OCI-LY3 (cell line): ENCODE results near the gene UBN1.

ENCODE experiments used
- H2AFZ ChIP-seq: fragments of 200-600, 300-600 bp; shearing (Covaris generic); 2 replicates; pipeline ENCODE4 v1.6.0; 2014; ENCODE audit warnings: antibody characterized with exemption, low read depth, low read length
- H3K27ac ChIP-seq: fragments of 200-600, 300-600 bp; sonication (generic); 2 replicates; pipeline ENCODE4 v1.5.1; 2014; ENCODE audit warnings: mild to moderate bottlenecking, low read length, moderate library complexity, mixed read lengths
- H3K27me3 ChIP-seq: fragments of 200-600, 300-600 bp; sonication (generic); 2 replicates; pipeline ENCODE4 v1.6.1; 2014; ENCODE audit warnings: low read depth, low read length, mixed read lengths
- H3K36me3 ChIP-seq: fragments of 200-600, 300-600 bp; sonication (generic); replicated peaks from 2 replicates; pipeline ENCODE3; 2014; ENCODE audit warnings: low read depth, low read length, mixed read lengths
- H3K4me1 ChIP-seq: fragments of 300-600, 200-600 bp; sonication (generic); 2 replicates; pipeline ENCODE4 v1.6.1; 2014; ENCODE audit warnings: low read length, mixed read lengths
- H3K4me2 ChIP-seq: fragments of 200-600, 300-600 bp; sonication (generic); 2 replicates; pipeline ENCODE4 v1.6.1; 2014; ENCODE audit warnings: low read length, mixed read lengths
- H3K4me3 ChIP-seq: fragments of 300-600, 200-600 bp; sonication (generic); 2 replicates; pipeline ENCODE4 v1.5.1; 2014; ENCODE audit warnings: antibody characterized with exemption, mild to moderate bottlenecking, low read length, moderate library complexity
- H3K79me2 ChIP-seq: fragments of 300-600, 200-600 bp; shearing (Covaris generic); 2 replicates; pipeline ENCODE4 v1.6.1; 2014; ENCODE audit warnings: mild to moderate bottlenecking, low read length, mixed read lengths
- H3K9ac ChIP-seq: fragments of 300-600, 200-600 bp; shearing (Covaris generic); 2 replicates; pipeline ENCODE4 v1.6.0; 2014; ENCODE audit warnings: mild to moderate bottlenecking, low read length, moderate library complexity
- H3K9me3 ChIP-seq: fragments of 200-600, 300-600 bp; shearing (Covaris generic); 2 replicates; pipeline ENCODE4 v1.6.1; 2014; ENCODE audit warnings: low read length, mixed read lengths; ENCODE audit not compliant: insufficient read depth
- H4K20me1 ChIP-seq: fragments of 200-600, 300-600 bp; sonication (generic); 2 replicates; pipeline ENCODE4 v1.6.1; 2016; ENCODE audit warnings: low read length, mixed read lengths; ENCODE audit not compliant: insufficient read depth
- EZH2phosphoT487 ChIP-seq: fragments of 200-600 bp; shearing (Covaris generic); IDR thresholded peaks from 2 replicates; pipeline ENCODE4 v1.6.1; 2018; ENCODE audit warnings: antibody characterized with exemption, mixed run types, low read depth
- TF ChIP-seq, protein P1 (sequence below): fragments of 200-600, 300-600 bp; sonication (generic); IDR thresholded peaks from 2 replicates; pipeline ENCODE4 v1.5.1; 2014; ENCODE audit warnings: antibody characterized with exemption, low read length, low read depth

Gene UBN1

DNA sequence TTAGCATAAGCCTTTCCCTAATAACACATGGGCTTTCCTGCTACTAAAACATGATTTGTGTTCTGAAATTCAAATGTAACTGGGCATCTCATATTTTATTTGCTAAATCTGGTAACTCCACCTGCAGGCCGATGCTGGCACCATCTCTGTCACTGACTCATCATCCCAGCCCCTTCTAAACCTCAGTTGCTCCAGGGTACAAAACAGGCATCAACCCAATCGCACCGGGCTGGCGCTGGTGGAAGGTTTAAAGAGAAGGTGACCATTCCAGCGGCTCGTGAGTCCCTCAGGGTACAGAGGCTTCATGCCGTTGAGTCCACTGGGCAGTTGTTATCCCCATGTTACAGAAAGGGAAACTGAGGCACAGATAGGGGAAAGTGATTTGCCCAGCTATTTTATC, 62.5 kb downstream of the UBN1 start:
- TF ChIP-seq EZH2phosphoT487: no peak
- TF ChIP-seq, protein P1, sequence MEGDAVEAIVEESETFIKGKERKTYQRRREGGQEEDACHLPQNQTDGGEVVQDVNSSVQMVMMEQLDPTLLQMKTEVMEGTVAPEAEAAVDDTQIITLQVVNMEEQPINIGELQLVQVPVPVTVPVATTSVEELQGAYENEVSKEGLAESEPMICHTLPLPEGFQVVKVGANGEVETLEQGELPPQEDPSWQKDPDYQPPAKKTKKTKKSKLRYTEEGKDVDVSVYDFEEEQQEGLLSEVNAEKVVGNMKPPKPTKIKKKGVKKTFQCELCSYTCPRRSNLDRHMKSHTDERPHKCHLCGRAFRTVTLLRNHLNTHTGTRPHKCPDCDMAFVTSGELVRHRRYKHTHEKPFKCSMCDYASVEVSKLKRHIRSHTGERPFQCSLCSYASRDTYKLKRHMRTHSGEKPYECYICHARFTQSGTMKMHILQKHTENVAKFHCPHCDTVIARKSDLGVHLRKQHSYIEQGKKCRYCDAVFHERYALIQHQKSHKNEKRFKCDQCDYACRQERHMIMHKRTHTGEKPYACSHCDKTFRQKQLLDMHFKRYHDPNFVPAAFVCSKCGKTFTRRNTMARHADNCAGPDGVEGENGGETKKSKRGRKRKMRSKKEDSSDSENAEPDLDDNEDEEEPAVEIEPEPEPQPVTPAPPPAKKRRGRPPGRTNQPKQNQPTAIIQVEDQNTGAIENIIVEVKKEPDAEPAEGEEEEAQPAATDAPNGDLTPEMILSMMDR: no peak
- no peak overlapping the region for H3K27ac ChIP-seq

DNA sequence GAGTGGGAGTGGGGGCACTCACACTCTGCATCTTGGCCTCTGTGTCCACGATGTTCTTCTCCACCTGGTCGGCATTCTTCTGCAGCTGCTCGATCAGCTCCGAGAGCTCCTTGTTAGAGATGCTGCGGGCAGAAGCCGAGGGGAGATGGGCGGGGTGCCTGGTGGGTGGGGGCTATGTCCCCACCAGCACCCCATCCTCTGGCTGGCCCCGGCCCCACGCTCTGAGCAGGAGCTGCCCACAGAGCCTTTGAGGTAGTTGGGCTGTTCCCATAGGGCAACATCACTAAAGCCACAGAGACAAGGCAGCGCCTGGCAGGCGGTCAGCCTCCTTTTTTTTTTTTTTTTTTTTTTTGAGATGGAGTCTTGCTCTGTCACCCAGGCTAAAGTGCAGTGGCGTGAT, 63.5 kb downstream of the UBN1 start:
- Histone ChIP-seq H3K36me3 (no peaks in the 10 kb centered on the region), H3K9ac (no peak overlapping the region), H3K79me2 (no peaks in the 10 kb centered on the region), H2AFZ (no peak overlapping the region), H3K9me3 (no peaks in the 10 kb centered on the region), H4K20me1 (no peaks in the 10 kb centered on the region), H3K4me1 (no peaks in the 10 kb centered on the region), H3K27me3 (no peaks in the 10 kb centered on the region), H3K4me2 (no peak overlapping the region), H3K27ac (no peak overlapping the region), H3K4me3 (no peak overlapping the region)
- TF ChIP-seq EZH2phosphoT487: no peak
- TF ChIP-seq, protein P1: no peak

More for the DNA sequence above, 62.5 kb downstream of the UBN1 start:
- Histone ChIP-seq H3K79me2 (no peaks in the 10 kb centered on the region), H3K36me3 (no peaks in the 10 kb centered on the region), H2AFZ (no peak overlapping the region), H3K9me3 (no peaks in the 10 kb centered on the region), H3K4me3 (no peak overlapping the region), H3K4me2 (no peak overlapping the region), H3K9ac (no peak overlapping the region), H3K27me3 (no peaks in the 10 kb centered on the region), H3K4me1 (no peaks in the 10 kb centered on the region), H4K20me1 (no peaks in the 10 kb centered on the region)

DNA sequence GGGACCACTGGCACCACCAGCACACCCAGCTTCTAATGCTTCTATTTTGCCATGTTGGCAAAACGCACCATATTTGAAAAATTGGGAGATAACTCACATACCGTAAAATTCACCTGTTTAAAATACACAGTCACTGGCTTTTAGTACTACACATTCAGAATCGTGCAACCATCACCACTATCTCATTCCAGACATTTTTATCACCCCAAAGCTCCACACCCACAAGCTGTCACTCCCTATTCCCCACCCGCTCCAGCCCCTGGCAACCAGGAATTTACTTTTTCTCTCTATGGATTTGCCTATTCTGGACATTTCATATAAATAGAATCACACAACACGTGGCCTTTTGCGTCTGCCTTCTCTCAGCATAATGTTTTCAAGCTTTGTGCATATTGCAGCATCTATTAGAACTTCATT, 64.7 kb downstream of the UBN1 start:
- H2AFZ ChIP-seq: no peak overlapping the region
- H3K4me2 ChIP-seq: no peak overlapping the region

DNA sequence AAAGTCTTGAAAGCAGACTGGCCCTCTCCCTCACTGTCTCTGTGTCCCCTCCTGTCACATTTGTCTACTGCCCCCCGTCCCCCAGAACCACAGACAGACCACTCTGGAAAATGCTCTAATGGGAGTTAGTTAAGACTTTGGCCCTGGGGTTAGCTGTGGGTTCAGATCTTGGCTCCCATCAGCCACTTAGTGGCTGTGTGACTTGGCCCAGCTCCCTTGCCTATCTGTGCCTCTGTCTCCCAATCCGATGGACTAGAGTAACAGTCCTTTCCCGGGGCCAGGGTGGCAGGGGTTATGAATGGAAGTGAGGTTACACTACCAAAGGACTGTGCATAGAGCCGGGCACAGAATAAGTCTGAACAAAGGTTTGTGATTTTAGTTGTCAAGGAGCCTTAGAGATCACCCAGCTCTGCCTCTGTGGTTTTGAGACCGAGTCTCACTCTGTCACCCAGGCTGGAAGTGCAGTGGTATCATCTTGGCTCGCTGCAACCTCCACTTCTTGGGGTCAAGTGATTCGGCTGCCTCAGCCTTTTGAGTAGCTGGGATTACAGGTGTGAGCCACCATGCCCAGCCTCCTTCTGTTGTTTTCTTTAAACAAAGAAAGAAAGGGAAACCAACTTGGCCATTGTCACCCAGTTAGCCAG, 66.0 kb downstream of the UBN1 start:
- Histone ChIP-seq H3K27ac (no peak overlapping the region), H4K20me1 (no peaks in the 10 kb centered on the region), H3K79me2 (no peaks in the 10 kb centered on the region), H3K4me2 (no peak overlapping the region), H3K9me3 (no peaks in the 10 kb centered on the region), H3K4me3 (no peak overlapping the region), H3K4me1 (no peaks in the 10 kb centered on the region), H3K27me3 (no peaks in the 10 kb centered on the region), H2AFZ (no peak overlapping the region), H3K36me3 (no peaks in the 10 kb centered on the region), H3K9ac (no peak overlapping the region)
- TF ChIP-seq, protein P1: no peak
- TF ChIP-seq EZH2phosphoT487: no peak

More for the DNA sequence above, 64.7 kb downstream of the UBN1 start:
- no peaks in the 10 kb centered on the region for H3K36me3 ChIP-seq
- no peak for TF ChIP-seq EZH2phosphoT487
- TF ChIP-seq, protein P1: no peak
- no peaks in the 10 kb centered on the region for H3K9me3 ChIP-seq
- H3K27ac ChIP-seq: no peak overlapping the region
- H4K20me1 ChIP-seq: no peaks in the 10 kb centered on the region
- H3K79me2 ChIP-seq: no peaks in the 10 kb centered on the region
- H3K4me3 ChIP-seq: no peak overlapping the region
- no peak overlapping the region for H3K9ac ChIP-seq
- no peaks in the 10 kb centered on the region for H3K4me1 ChIP-seq
- H3K27me3 ChIP-seq: no peaks in the 10 kb centered on the region
